H1 (cell line): ENCODE data around the gene CDKL5. TPM values are rescaled to one million over a fixed set of nuclear protein-coding genes. Genes with fewer than 3 reads are reported as not detected.

Source experiments
- CTCF ChIA-PET: fragments of 300-600 bp; sonication (Branson Sonifier 250); formaldehyde crosslinking; loops from one replicate; lab custom pipeline; 2021; ENCODE audit not compliant: partially characterized antibody; lab: Charles Lee
- POLR2A ChIA-PET: fragments of 300-600 bp; sonication (Branson Sonifier 250); formaldehyde crosslinking; loops from one replicate; lab custom pipeline; 2021; ENCODE audit warnings: inconsistent platforms; ENCODE audit not compliant: partially characterized antibody; lab: Charles Lee
- DNase-seq, 2 experiments: peaks; one replicate each; pipeline versions ENCODE4 v3.0.0 to v3.0.0-alpha.2; 2010 to 2022; ENCODE audit warnings: low spot score in 2 of 2, low read depth in 1 of 2, mixed read lengths in 1 of 2
- FAIRE-seq: peaks from 2 replicates; lab custom pipeline; 2011; peaks lifted over from hg19 to GRCh38; lab: Jason Lieb, UNC
- H2AFZ ChIP-seq: 2 replicates; pipeline ENCODE4 v1.8.1; 2012; ENCODE audit warnings: low read length, inconsistent platforms
- H2AK5ac ChIP-seq: 2 replicates; pipeline ENCODE4 v1.6.1; 2013; ENCODE audit warnings: low read depth, low read length
- H2BK120ac ChIP-seq: replicated peaks from 2 replicates; pipeline ENCODE3; 2013; ENCODE audit warnings: low read depth, low read length, inconsistent platforms
- H2BK12ac ChIP-seq: 2 replicates; pipeline ENCODE4 v1.6.1; 2013; ENCODE audit warnings: low read depth, low read length
- H2BK15ac ChIP-seq: 2 replicates; pipeline ENCODE4 v1.6.1; 2013; ENCODE audit warnings: low read length
- H2BK20ac ChIP-seq: 2 replicates; pipeline ENCODE4 v1.6.1; 2013; ENCODE audit warnings: low read length
- H2BK5ac ChIP-seq: 2 replicates; pipeline ENCODE4 v1.6.1; 2013; ENCODE audit warnings: low read depth, low read length
- H3K14ac ChIP-seq: 2 replicates; pipeline ENCODE4 v1.6.1; 2013; ENCODE audit warnings: inconsistent platforms; ENCODE audit not compliant: insufficient read length
- H3K18ac ChIP-seq: 2 replicates; pipeline ENCODE4 v1.6.1; 2013; ENCODE audit warnings: low read length; ENCODE audit errors: extremely low read depth
- H3K23ac ChIP-seq: 2 replicates; pipeline ENCODE4 v1.6.1; 2013; ENCODE audit warnings: inconsistent platforms; ENCODE audit not compliant: insufficient read length
- H3K23me2 ChIP-seq: 2 replicates; pipeline ENCODE4 v1.6.1; 2013; ENCODE audit warnings: low read depth, low read length
- H3K27ac ChIP-seq: 2 replicates; pipeline ENCODE4 v1.6.1; 2011; ENCODE audit warnings: low read depth, low read length, inconsistent platforms
- H3K27me3 ChIP-seq, 4 experiments: replicated peaks in 1 of 4; 1 replicate in 1 of 4; 2 replicates in 3 of 4; pipeline versions ENCODE4 v1.6.1 to v1.8.1; 2011 to 2013; ENCODE audit warnings: low read length in 3 of 4, mild to moderate bottlenecking in 3 of 4, inconsistent platforms in 2 of 4, mixed read lengths in 2 of 4, moderate library complexity in 1 of 4; ENCODE audit not compliant: control insufficient read depth in 3 of 4, insufficient read depth in 3 of 4; ENCODE audit errors: extremely low read depth in 1 of 4
- H3K36me3 ChIP-seq, 4 experiments: 2 replicates each; pipeline versions ENCODE4 v1.6.1 to v1.8.1; 2011 to 2013; ENCODE audit warnings: mild to moderate bottlenecking in 4 of 4, low read length in 3 of 4, moderate library complexity in 2 of 4, control low read depth in 1 of 4, inconsistent platforms in 1 of 4; ENCODE audit not compliant: insufficient read depth in 4 of 4, control insufficient read depth in 2 of 4
- H3K4ac ChIP-seq: replicated peaks from 2 replicates; pipeline ENCODE3; 2013; ENCODE audit warnings: low read length, low read depth, mixed read lengths, inconsistent platforms; ENCODE audit not compliant: insufficient read length
- H3K4me1 ChIP-seq, 4 experiments: replicated peaks in 1 of 4; 1 replicate in 1 of 4; 2 replicates in 3 of 4; pipeline versions ENCODE4 v1.6.1 to v1.8.1; 2011 to 2013; ENCODE audit warnings: low read length in 3 of 4, inconsistent platforms in 2 of 4, mixed read lengths in 1 of 4; ENCODE audit not compliant: insufficient read depth in 4 of 4, control insufficient read depth in 3 of 4
- H3K4me2 ChIP-seq, 2 experiments: 2 replicates each; pipeline versions ENCODE4 v1.6.1 to v1.8.1; 2011 to 2013; ENCODE audit warnings: low read depth in 2 of 2, low read length in 2 of 2, control low read depth in 1 of 2, inconsistent platforms in 1 of 2, mild to moderate bottlenecking in 1 of 2; ENCODE audit not compliant: insufficient read depth in 1 of 2
- H3K4me3 ChIP-seq, 4 experiments: fragments of 200-600, 300-600 bp in 1 of 4; sonication (generic), shearing (Covaris generic), sonication (Bioruptor Twin) in 1 of 4; 2 replicates each; pipeline versions ENCODE4 v1.5.1 to v1.8.1; 2011 to 2016; ENCODE audit warnings: low read length in 4 of 4, low read depth in 3 of 4, control low read depth in 2 of 4, inconsistent platforms in 2 of 4, mild to moderate bottlenecking in 2 of 4, mixed read lengths in 1 of 4, moderate library complexity in 1 of 4; ENCODE audit not compliant: insufficient read depth in 2 of 4; ENCODE audit errors: extremely low read depth in 1 of 4
- H3K56ac ChIP-seq: replicated peaks from 2 replicates; pipeline ENCODE3; 2013; ENCODE audit warnings: low read depth, mild to moderate bottlenecking, mixed read lengths, low read length, inconsistent platforms; ENCODE audit not compliant: insufficient read length
- H3K79me1 ChIP-seq: 2 replicates; pipeline ENCODE4 v1.6.1; 2013; ENCODE audit warnings: low read depth, low read length, control low read depth
- H3K79me2 ChIP-seq, 2 experiments: 2 replicates each; pipeline versions ENCODE4 v1.6.1 to v1.8.1; 2012 to 2013; ENCODE audit warnings: low read length in 2 of 2, mild to moderate bottlenecking in 2 of 2, inconsistent platforms in 1 of 2; ENCODE audit not compliant: insufficient read depth in 2 of 2, control insufficient read depth in 1 of 2
- H3K9ac ChIP-seq, 4 experiments: replicated peaks in 1 of 4; 1 replicate in 1 of 4; 2 replicates in 3 of 4; pipeline versions ENCODE4 v1.6.1 to v1.8.1; 2011 to 2013; ENCODE audit warnings: low read depth in 3 of 4, low read length in 3 of 4, control low read depth in 2 of 4, mild to moderate bottlenecking in 2 of 4, moderate library complexity in 2 of 4, inconsistent platforms in 1 of 4; ENCODE audit errors: extremely low read depth in 1 of 4
- H3K9me3 ChIP-seq, 2 experiments: 2 replicates each; pipeline versions ENCODE4 v1.6.1 to v1.8.1; 2012 to 2013; ENCODE audit warnings: mild to moderate bottlenecking in 2 of 2, moderate library complexity in 2 of 2, control low read depth in 1 of 2, inconsistent platforms in 1 of 2, low read depth in 1 of 2, low read length in 1 of 2, mixed read lengths in 1 of 2; ENCODE audit not compliant: insufficient read depth in 2 of 2
- H4K20me1 ChIP-seq, 2 experiments: replicated peaks in 1 of 2; 2 replicates each; pipeline versions ENCODE3 to v1.8.1; 2011 to 2013; ENCODE audit warnings: inconsistent platforms in 2 of 2, low read length in 2 of 2, mild to moderate bottlenecking in 1 of 2; ENCODE audit not compliant: insufficient read depth in 2 of 2, control insufficient read depth in 1 of 2
- H4K5ac ChIP-seq: 2 replicates; pipeline ENCODE4 v1.6.1; 2013; ENCODE audit warnings: low read length, low read depth, mixed read lengths, inconsistent platforms; ENCODE audit not compliant: insufficient read length
- H4K8ac ChIP-seq: 2 replicates; pipeline ENCODE4 v1.8.0; 2013; ENCODE audit warnings: mild to moderate bottlenecking, moderate library complexity, low read length, inconsistent platforms; ENCODE audit not compliant: insufficient read depth; ENCODE audit errors: extremely low read depth
- H4K91ac ChIP-seq: replicated peaks from 2 replicates; pipeline ENCODE3; 2013; ENCODE audit warnings: low read length, mixed read lengths, inconsistent platforms; ENCODE audit not compliant: insufficient read length
- BACH1 ChIP-seq: IDR thresholded peaks from 2 replicates; pipeline ENCODE4 v1.6.1; 2012; ENCODE audit warnings: low read length, improper control_type of control experiment
- BCL11A ChIP-seq, 2 experiments: IDR thresholded peaks; one replicate each; pipeline ENCODE4 v1.6.1; 2011; ENCODE audit warnings: low read depth in 2 of 2, low read length in 2 of 2, mild to moderate bottlenecking in 2 of 2
- CEBPB ChIP-seq: IDR thresholded peaks from 2 replicates; pipeline ENCODE4 v1.6.1; 2012; ENCODE audit warnings: low read depth, low read length
- HDAC2 ChIP-seq, 2 experiments: fragments of 300-600 bp in 1 of 2; sonication (generic) in 1 of 2; IDR thresholded peaks; 2 replicates each; pipeline ENCODE4 v1.6.1; 2011 to 2012; ENCODE audit warnings: low read depth in 2 of 2, low read length in 2 of 2, mild to moderate bottlenecking in 2 of 2, moderate library complexity in 2 of 2, borderline replicate concordance in 1 of 2, inconsistent platforms in 1 of 2
- KDM4A ChIP-seq: IDR thresholded peaks from one replicate; pipeline ENCODE4 v1.7.1; 2012; ENCODE audit warnings: low read depth, mild to moderate bottlenecking, moderate library complexity, low read length, inconsistent platforms; ENCODE audit not compliant: severe bottlenecking
- TAF1 ChIP-seq: IDR thresholded peaks from 2 replicates; pipeline ENCODE4 v1.6.1; 2011; ENCODE audit warnings: mild to moderate bottlenecking, low read depth, low read length
- ZNF274 ChIP-seq: IDR thresholded peaks from 2 replicates; pipeline ENCODE4 v1.7.0; 2012; ENCODE audit warnings: low read length, borderline replicate concordance; ENCODE audit errors: extremely low read depth
- WGBS, 2 experiments: shearing (Covaris generic) in 1 of 2; methylation state at CpG; one replicate each; pipeline versions ENCODE4 v1.1.6 to v1.1.7; 2013 to 2015; ENCODE audit warnings: low lambda C conversion rate in 2 of 2, mixed read lengths in 2 of 2, inconsistent platforms in 1 of 2, low coverage in 1 of 2, missing lambda C conversion rate in 1 of 2; ENCODE audit not compliant: insufficient replicate concordance in 2 of 2, insufficient coverage in 1 of 2, insufficient read length in 1 of 2; ENCODE audit errors: extremely low coverage in 1 of 2, missing lambda C conversion rate in 1 of 2; 5-methylcytosine and 5-hydroxymethylcytosine counted together
- polyA plus RNA-seq, 7 experiments: library from polyadenylated mRNA; depleted of rRNA in 3 of 7; stranded (reverse) in 5 of 7; unstranded in 2 of 7; fragments of >200 nt in 5 of 7; fragments of 200-250 nt in 2 of 7; gene quantifications; 1 replicate in 5 of 7; 2 replicates in 1 of 7; 4 replicates in 1 of 7; pipeline versions ENCODE4 v1.2.1 to v1.2.3, GENCODE V29; 2011 to 2013; ENCODE audit warnings: missing spikeins in 2 of 7, mixed read lengths in 2 of 7
- total RNA-seq: library from RNA; stranded (reverse); fragmentation: NEBNext Ultra II Directional; extraction: Animal tissue kit (Norgen Biotek cat#: 25700); gene quantifications from 2 replicates; pipeline ENCODE4 v1.2.1, GENCODE V29; 2021

CDKL5 gene
- total and polyA plus RNA-seq, 2 of the 8 experiments (the other 6 are each of a cell fraction or from before 2014, with no cell fraction given): 5.5 to 15.6 TPM

DNA sequence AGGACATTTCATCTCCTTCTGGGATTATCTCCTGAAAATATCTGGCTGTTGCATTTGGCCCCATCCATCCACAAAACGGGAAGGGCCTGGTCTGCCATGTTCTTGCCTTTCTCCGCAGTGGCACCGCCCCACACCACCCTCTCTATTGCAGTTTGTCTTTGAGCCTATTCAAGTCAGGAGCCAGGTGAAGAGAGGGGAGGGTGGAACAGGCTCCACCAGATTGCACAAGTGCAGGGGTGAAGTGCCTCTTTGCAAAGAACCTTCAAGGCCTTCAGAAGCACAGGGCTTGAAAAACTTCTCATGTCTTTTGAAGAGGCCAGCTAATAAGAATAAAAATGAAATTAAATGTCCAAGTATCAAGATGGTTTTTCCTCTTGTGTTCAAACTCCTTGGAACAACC is 217.8 kb downstream of the CDKL5 start:
- ChIA-PET CTCF (no interaction called here), POLR2A (no interaction called here)
- DNase-seq (no peak), FAIRE-seq (no peak)
- no peak overlapping the region for H4K8ac ChIP-seq
- 81% methylated on average over 3 of the region's 3 CpGs; no CpG with 5 or more reads in 1 of the 2 experiments for WGBS, 2 experiments
- H3K56ac ChIP-seq: no peak overlapping the region
- H2BK12ac ChIP-seq: no peak overlapping the region
- H3K27me3 ChIP-seq: no peaks in the 10 kb centered on the region
- no peak overlapping the region for H3K18ac ChIP-seq
- no peaks in the 10 kb centered on the region for H3K23me2 ChIP-seq
- no peaks in the 10 kb centered on the region for H3K9me3 ChIP-seq
- H3K79me2 ChIP-seq: no peaks in the 10 kb centered on the region
- H3K4me1 ChIP-seq: peaks cover 0 to 5% (median 0%) of the 10 kb centered on the region in 4 experiments; a peak in 2 of 7 replicates
- no peak overlapping the region for H3K9ac ChIP-seq
- no peak overlapping the region for H3K4me2 ChIP-seq
- TF ChIP-seq KDM4A (no peak), CEBPB (no peak), ZNF274 (no peak), BACH1 (no peak), TAF1 (no peak), HDAC2 (IDR thresholded peaks at IDR 0.05; ENCODE audit: borderline replicate concordance in 1 of 2, low read depth in 2 of 2, low read length in 2 of 2) (no peak), BCL11A (IDR thresholded peaks at IDR 0.05; ENCODE audit: low read depth in 2 of 2, low read length in 2 of 2) (no peak)
- H2BK15ac ChIP-seq: no peak overlapping the region
- H4K5ac ChIP-seq: no peak overlapping the region
- no peak overlapping the region for H3K4ac ChIP-seq
- H3K36me3 ChIP-seq: no peaks in the 10 kb centered on the region
- H2BK120ac ChIP-seq: no peak overlapping the region
- H2AFZ ChIP-seq: no peak overlapping the region
- H2BK5ac ChIP-seq: no peak overlapping the region
- H4K91ac ChIP-seq: no peak overlapping the region
- H2BK20ac ChIP-seq: no peak overlapping the region
- no peaks in the 10 kb centered on the region for H3K79me1 ChIP-seq
- H4K20me1 ChIP-seq: no peaks in the 10 kb centered on the region
- H3K27ac ChIP-seq: no peak overlapping the region
- H2AK5ac ChIP-seq: no peak overlapping the region
- H3K4me3 ChIP-seq: no peak overlapping the region
- no peak overlapping the region for H3K23ac ChIP-seq
- H3K14ac ChIP-seq: no peak overlapping the region
